SU-DHL-6 (cell line): ENCODE measurements around the gene KSR2.

Experiments
- H2AFZ ChIP-seq: fragments of 200-600 bp; sonication (generic); 2 replicates; pipeline ENCODE4 v1.6.1; 2014; ENCODE audit warnings: low read depth, mild to moderate bottlenecking, moderate library complexity, mixed read lengths, antibody characterized with exemption, low read length; ENCODE audit not compliant: severe bottlenecking
- H3F3A ChIP-seq: fragments of 200-600 bp; shearing (Covaris generic); 2 replicates; pipeline ENCODE4 v1.6.0; 2016; ENCODE audit warnings: antibody characterized with exemption, mild to moderate bottlenecking; ENCODE audit not compliant: insufficient read depth
- H3K27ac ChIP-seq: fragments of 200-600 bp; sonication (generic); 2 replicates; pipeline ENCODE4 v1.5.1; 2016; ENCODE audit warnings: low read depth, mild to moderate bottlenecking, low read length, moderate library complexity, mixed read lengths
- H3K27me3 ChIP-seq: fragments of 200-600 bp; sonication (generic), shearing (Covaris generic); 2 replicates; pipeline ENCODE4 v1.6.0; 2014; ENCODE audit warnings: mild to moderate bottlenecking, low read length
- H3K36me3 ChIP-seq: fragments of 200-600 bp; sonication (generic); 2 replicates; pipeline ENCODE4 v1.6.1; 2014; ENCODE audit warnings: mild to moderate bottlenecking, low read length, mixed read lengths
- H3K4me2 ChIP-seq: fragments of 300-600, 200-600 bp; shearing (Covaris generic), sonication (generic); 2 replicates; pipeline ENCODE4 v1.6.0; 2014; ENCODE audit warnings: low read length, low read depth, mild to moderate bottlenecking; ENCODE audit not compliant: poor library complexity, severe bottlenecking
- H3K4me3 ChIP-seq: fragments of 200-600 bp; sonication (generic); 2 replicates; pipeline ENCODE4 v1.5.1; 2014; ENCODE audit warnings: antibody characterized with exemption, low read length, mild to moderate bottlenecking, mixed read lengths; ENCODE audit not compliant: insufficient read depth, poor library complexity, severe bottlenecking
- H3K79me2 ChIP-seq: fragments of 200-600 bp; sonication (generic); 2 replicates; pipeline ENCODE4 v1.6.1; 2014; ENCODE audit warnings: mild to moderate bottlenecking, low read length, moderate library complexity; ENCODE audit not compliant: insufficient read depth
- H3K9ac ChIP-seq: fragments of 200-600 bp; sonication (generic); 2 replicates; pipeline ENCODE4 v1.7.0; 2014; ENCODE audit warnings: mild to moderate bottlenecking, low read length
- H3K9me2 ChIP-seq: fragments of 200-600 bp; sonication (generic); replicated peaks from 2 replicates; pipeline ENCODE4 v1.6.1; 2014; ENCODE audit warnings: low read length; ENCODE audit not compliant: insufficient read depth
- H3K9me3 ChIP-seq: fragments of 200-600 bp; sonication (generic); 2 replicates; pipeline ENCODE4 v1.6.1; 2014; ENCODE audit warnings: low read length, mixed read lengths; ENCODE audit not compliant: insufficient read depth
- H4K20me1 ChIP-seq: fragments of 200-600 bp; sonication (generic); 2 replicates; pipeline ENCODE4 v1.6.1; 2014; ENCODE audit warnings: low read depth, mild to moderate bottlenecking, antibody characterized with exemption, low read length, moderate library complexity, mixed read lengths
- EZH2phosphoT487 ChIP-seq: fragments of 200-600 bp; sonication (generic), shearing (Covaris generic); conservative IDR thresholded peaks from 2 replicates; pipeline ENCODE4 v1.6.1; 2018; ENCODE audit warnings: mild to moderate bottlenecking, antibody characterized with exemption, low read length, moderate library complexity, mixed read lengths
- TF ChIP-seq, protein P1 (sequence below): fragments of 200-600 bp; sonication (generic); IDR thresholded peaks from one replicate; pipeline ENCODE4 v1.5.1; 2017; ENCODE audit warnings: antibody characterized with exemption, mild to moderate bottlenecking, low read length, moderate library complexity; ENCODE audit not compliant: insufficient read depth, poor library complexity, severe bottlenecking

Gene KSR2

DNA sequence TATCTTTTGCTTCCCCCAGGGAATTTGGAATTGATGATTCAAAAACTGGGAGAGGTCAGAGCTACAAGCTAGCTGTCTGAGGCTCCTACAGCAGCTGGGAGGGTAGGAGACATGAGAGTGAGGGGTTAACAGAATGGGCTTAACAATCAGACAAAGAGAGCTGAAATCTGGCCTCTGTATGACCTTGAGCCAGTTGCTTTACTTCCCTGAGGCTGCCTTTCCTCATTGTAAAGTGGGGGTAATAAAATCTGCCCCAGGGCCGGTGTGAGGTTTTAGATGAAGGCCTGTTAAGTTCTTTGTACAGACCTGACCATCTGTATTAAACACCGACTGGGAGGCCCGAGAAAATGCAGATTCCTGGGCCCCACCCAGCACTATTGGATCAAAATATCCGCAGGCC is 443.0 kb downstream of the KSR2 start:
- Histone ChIP-seq H3K9me2 (no peaks in the 10 kb centered on the region), H4K20me1 (no peaks in the 10 kb centered on the region), H3K36me3 (no peaks in the 10 kb centered on the region), H3K27ac (no peak overlapping the region), H3K79me2 (no peaks in the 10 kb centered on the region), H2AFZ (no peak overlapping the region), H3F3A (no peaks in the 10 kb centered on the region), H3K9me3 (no peaks in the 10 kb centered on the region), H3K27me3 (no peaks in the 10 kb centered on the region; the same call in 1 of the 2 replicates), H3K4me3 (no peak overlapping the region), H3K4me2 (no peak overlapping the region), H3K9ac (no peak overlapping the region)
- no peak for TF ChIP-seq EZH2phosphoT487
- TF ChIP-seq, protein P1, sequence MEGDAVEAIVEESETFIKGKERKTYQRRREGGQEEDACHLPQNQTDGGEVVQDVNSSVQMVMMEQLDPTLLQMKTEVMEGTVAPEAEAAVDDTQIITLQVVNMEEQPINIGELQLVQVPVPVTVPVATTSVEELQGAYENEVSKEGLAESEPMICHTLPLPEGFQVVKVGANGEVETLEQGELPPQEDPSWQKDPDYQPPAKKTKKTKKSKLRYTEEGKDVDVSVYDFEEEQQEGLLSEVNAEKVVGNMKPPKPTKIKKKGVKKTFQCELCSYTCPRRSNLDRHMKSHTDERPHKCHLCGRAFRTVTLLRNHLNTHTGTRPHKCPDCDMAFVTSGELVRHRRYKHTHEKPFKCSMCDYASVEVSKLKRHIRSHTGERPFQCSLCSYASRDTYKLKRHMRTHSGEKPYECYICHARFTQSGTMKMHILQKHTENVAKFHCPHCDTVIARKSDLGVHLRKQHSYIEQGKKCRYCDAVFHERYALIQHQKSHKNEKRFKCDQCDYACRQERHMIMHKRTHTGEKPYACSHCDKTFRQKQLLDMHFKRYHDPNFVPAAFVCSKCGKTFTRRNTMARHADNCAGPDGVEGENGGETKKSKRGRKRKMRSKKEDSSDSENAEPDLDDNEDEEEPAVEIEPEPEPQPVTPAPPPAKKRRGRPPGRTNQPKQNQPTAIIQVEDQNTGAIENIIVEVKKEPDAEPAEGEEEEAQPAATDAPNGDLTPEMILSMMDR, result no peak

DNA sequence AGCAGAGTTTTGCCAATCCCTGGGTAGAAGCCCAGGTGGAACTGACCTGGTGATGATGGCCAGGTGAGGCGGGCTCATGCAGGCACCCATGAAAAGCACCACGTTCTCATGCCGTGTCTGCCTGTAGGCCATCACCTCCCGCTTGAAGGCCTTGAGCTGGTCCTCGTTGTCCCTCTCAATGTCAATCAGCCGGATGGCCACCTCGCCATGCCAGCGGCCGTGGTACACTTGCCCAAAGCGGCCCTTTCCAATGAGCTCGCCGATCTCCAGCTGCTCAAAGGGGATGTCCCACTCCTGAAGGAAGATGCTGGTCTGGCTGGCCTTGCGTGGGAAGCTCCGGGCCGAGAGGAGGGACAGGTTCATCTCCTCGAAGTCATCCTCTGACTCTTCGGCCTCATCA is 444.0 kb downstream of the KSR2 start:
- Histone ChIP-seq H3K36me3 (no peaks in the 10 kb centered on the region), H2AFZ (no peak overlapping the region), H4K20me1 (no peaks in the 10 kb centered on the region), H3K4me3 (no peak overlapping the region), H3K79me2 (no peaks in the 10 kb centered on the region), H3K9ac (no peak overlapping the region), H3K9me3 (no peaks in the 10 kb centered on the region), H3K27me3 (no peaks in the 10 kb centered on the region; the same call in 1 of the 2 replicates), H3K9me2 (no peaks in the 10 kb centered on the region), H3K4me2 (no peak overlapping the region), H3F3A (no peaks in the 10 kb centered on the region), H3K27ac (no peak overlapping the region)
- no peak for TF ChIP-seq EZH2phosphoT487
- TF ChIP-seq, protein P1, result no peak

DNA sequence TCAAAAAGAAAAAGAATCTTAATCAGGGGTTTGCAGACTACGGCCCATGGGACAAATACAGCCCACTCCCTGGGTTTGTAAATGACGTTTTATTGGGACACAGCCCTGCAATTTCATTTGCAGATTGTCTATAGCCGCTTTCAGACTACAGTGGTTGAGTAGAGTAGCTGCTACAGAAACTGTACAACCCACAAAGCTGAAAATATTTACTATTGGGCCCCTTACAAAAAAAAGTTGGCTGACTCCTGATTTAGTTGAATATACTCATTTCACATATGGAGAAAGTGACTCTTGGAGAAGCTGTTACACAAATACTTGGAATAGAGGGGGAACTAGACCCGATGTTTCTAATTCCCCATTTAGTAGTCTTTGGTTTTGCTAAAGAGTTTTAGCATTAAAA is 444.8 kb downstream of the KSR2 start:
- Histone ChIP-seq H4K20me1 (no peaks in the 10 kb centered on the region), H3K9me2 (no peaks in the 10 kb centered on the region), H3K27me3 (no peaks in the 10 kb centered on the region; the same call in 1 of the 2 replicates), H3K4me3 (no peak overlapping the region), H3F3A (no peaks in the 10 kb centered on the region), H3K79me2 (no peaks in the 10 kb centered on the region), H3K4me2 (no peak overlapping the region), H2AFZ (no peak overlapping the region), H3K9me3 (no peaks in the 10 kb centered on the region), H3K36me3 (no peaks in the 10 kb centered on the region), H3K27ac (no peak overlapping the region), H3K9ac (no peak overlapping the region)
- TF ChIP-seq EZH2phosphoT487, result no peak

DNA sequence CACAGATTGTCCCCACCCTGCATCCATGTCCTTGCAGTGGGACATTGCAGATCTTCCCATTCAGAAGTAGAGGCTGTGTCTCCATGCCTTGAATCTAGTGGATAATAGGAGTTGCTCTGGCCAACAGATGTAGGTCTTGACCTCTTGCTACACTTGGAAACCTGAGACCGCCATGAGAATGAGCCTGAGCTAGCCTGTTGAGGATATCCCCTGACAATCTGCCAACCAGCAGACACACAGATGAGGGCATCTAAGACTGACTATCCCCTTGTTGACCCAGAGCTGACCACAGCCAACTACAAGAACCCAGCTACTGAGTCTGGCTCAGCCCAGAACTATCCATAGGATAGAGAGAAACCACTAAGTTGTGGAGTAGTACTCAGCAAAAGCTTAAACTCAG is 446.2 kb downstream of the KSR2 start:
- H2AFZ ChIP-seq, result no peak overlapping the region

More for the DNA sequence above, 446.2 kb downstream of the KSR2 start:
- no peak for TF ChIP-seq EZH2phosphoT487
- TF ChIP-seq, protein P1, result no peak
- H3K36me3 ChIP-seq, result no peaks in the 10 kb centered on the region
- no peak overlapping the region for H3K9ac ChIP-seq
- H3K9me3 ChIP-seq, result no peaks in the 10 kb centered on the region
- H3F3A ChIP-seq, result no peaks in the 10 kb centered on the region
- H3K9me2 ChIP-seq, result no peaks in the 10 kb centered on the region
- H3K27ac ChIP-seq, result no peak overlapping the region
- H4K20me1 ChIP-seq, result no peaks in the 10 kb centered on the region
- H3K4me2 ChIP-seq, result no peak overlapping the region
- H3K4me3 ChIP-seq, result no peak overlapping the region
- no peaks in the 10 kb centered on the region; the same call in 1 of the 2 replicates for H3K27me3 ChIP-seq
- H3K79me2 ChIP-seq, result no peaks in the 10 kb centered on the region
